D721Med (cell line): ENCODE data around the gene SCYL3.
"Not testable (repeated sequence)": the region's sequence is repeated elsewhere in the genome, so short reads cannot be mapped to it uniquely, and the experiment has no call there.

Experiments
- DNase-seq: peaks from one replicate; pipeline ENCODE4 v3.0.0; 2011; ENCODE audit warnings: low spot score; ENCODE audit not compliant: insufficient read length
- FAIRE-seq: peaks from 2 replicates; lab custom pipeline; 2011; peaks lifted over from hg19 to GRCh38; lab: Jason Lieb, UNC
- CTCF ChIP-seq: IDR thresholded peaks from 2 replicates; pipeline ENCODE4 v1.5.1; 2012; ENCODE audit warnings: mild to moderate bottlenecking, control low read depth; ENCODE audit not compliant: insufficient read depth; ENCODE audit errors: missing control alignments

SCYL3 gene

GRCh38 chr1:169928438-169929209 is 34.9 kb upstream of the SCYL3 start:
- TF ChIP-seq CTCF: peak; percentile 95
- FAIRE-seq: peak; percentile 99
- no peak for DNase-seq

- TF ChIP-seq CTCF: no peak
- peak; percentile 88 for FAIRE-seq
- no peak for DNase-seq
Measured at GRCh38 chr1:169925505-169926482, 32.1 kb upstream of the SCYL3 start.

- no peak for DNase-seq
- FAIRE-seq: peak; percentile 67
Measured at GRCh38 chr1:169924829-169925228, 31.1 kb upstream of the SCYL3 start.

GRCh38 chr1:169924063-169924462 is 30.4 kb upstream of the SCYL3 start:
- FAIRE-seq: no peak
- DNase-seq: no peak
- TF ChIP-seq CTCF: no peak

More at GRCh38 chr1:169924829-169925228, 31.1 kb upstream of the SCYL3 start:
- TF ChIP-seq CTCF: no peak

- no peak for TF ChIP-seq CTCF
- no peak for FAIRE-seq
- no peak for DNase-seq
Measured at GRCh38 chr1:169921080-169921479, 27.4 kb upstream of the SCYL3 start.

GRCh38 chr1:169918927-169919326 is 25.2 kb upstream of the SCYL3 start:
- no peak for FAIRE-seq

GRCh38 chr1:169918220-169918619 is 24.5 kb upstream of the SCYL3 start:
- DNase-seq, FAIRE-seq: not testable (repeated sequence)

More at GRCh38 chr1:169918927-169919326, 25.2 kb upstream of the SCYL3 start:
- no peak for TF ChIP-seq CTCF
- no peak for DNase-seq
